ENCODE results near the gene DPP6. TPM values are rescaled to one million over a fixed set of nuclear protein-coding genes. Genes with fewer than 3 reads are reported as not detected.
"Not testable (repeated sequence)": the region's sequence is repeated elsewhere in the genome, so short reads cannot be mapped to it uniquely, and the experiment has no call there.

DPP6 gene
- total RNA-seq, 4 donors from 2014 or later, result 1.5 to 2.9 TPM; not detected in 2

GRCh38 chr7:154054664-154055063, 2.5 kb downstream of the DPP6 start:
- not testable (repeated sequence) for H3K36me3 ChIP-seq, H3K27ac ChIP-seq, H3K4me3 ChIP-seq, H3K9me3 ChIP-seq, H3K27me3 ChIP-seq, DNase-seq, H3K4me1 ChIP-seq

DNA sequence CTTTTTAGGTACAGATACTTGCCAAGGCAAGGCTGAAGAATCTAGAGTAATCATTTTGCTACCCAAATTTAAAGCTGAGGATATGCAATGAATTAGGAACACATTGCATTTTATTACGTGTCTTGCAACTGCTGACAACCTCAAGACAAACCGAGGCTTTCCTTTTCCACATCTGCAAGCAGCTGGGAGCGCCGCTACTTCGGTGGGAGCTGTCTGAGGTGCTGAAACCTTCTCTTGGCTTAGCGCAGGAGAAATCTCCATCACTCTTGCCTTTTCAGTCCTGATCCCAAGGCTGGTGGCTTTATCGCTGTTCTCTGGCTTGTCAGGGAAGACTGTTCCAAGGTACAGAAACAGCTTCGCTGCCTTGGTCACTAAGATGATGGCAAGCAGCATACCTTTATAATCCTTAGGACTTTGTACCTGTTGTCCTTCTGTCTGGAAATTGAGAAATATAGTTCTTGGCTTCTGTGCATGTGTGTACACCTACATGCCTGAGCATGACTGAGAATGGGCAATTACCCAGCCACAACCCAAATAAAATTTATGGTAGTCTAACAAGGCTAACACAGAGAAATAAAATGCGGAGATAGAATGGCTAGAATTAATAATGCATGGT, 3.4 kb downstream of the DPP6 start:
- H3K4me1 ChIP-seq, H3K36me3 ChIP-seq, H3K27ac ChIP-seq, DNase-seq, H3K9me3 ChIP-seq, H3K4me3 ChIP-seq, H3K27me3 ChIP-seq: not testable (repeated sequence)

- H3K36me3 ChIP-seq, H3K4me3 ChIP-seq, H3K27ac ChIP-seq, H3K9me3 ChIP-seq, H3K27me3 ChIP-seq, DNase-seq, H3K4me1 ChIP-seq: not testable (repeated sequence)
Measured at GRCh38 chr7:154058783-154059182, 6.6 kb downstream of the DPP6 start.

GRCh38 chr7:154060551-154060950, 8.4 kb downstream of the DPP6 start:
- not testable (repeated sequence) for DNase-seq, H3K36me3 ChIP-seq, H3K4me3 ChIP-seq, H3K27me3 ChIP-seq, H3K9me3 ChIP-seq, H3K27ac ChIP-seq, H3K4me1 ChIP-seq

DNA sequence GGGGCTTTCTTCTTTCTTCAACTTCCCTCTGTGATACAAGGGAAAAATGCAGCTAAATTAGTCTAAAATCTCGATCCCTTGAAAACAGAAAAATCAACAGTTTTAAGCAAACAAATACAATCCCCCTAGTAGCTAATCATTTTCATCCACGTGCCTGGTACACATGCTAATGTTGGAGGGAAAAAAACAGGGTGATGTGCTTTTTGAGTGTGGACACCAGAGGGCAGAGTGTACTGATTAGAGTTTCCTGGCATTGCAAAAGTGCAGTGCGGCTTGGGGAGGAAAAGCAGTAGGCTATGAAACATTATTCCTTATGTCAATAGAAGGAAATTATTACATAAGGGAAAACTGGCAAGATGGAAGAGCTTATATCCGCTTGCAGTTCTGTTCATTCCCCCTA, 19.6 kb downstream of the DPP6 start:
- H3K9me3 ChIP-seq, H3K27ac ChIP-seq, H3K4me3 ChIP-seq, H3K36me3 ChIP-seq, H3K27me3 ChIP-seq, DNase-seq, H3K4me1 ChIP-seq: not testable (repeated sequence)
- peak in 1 of 6 experiments; percentile 1 for TF ChIP-seq CTCF (IDR thresholded peaks at IDR 0.05)

DNA sequence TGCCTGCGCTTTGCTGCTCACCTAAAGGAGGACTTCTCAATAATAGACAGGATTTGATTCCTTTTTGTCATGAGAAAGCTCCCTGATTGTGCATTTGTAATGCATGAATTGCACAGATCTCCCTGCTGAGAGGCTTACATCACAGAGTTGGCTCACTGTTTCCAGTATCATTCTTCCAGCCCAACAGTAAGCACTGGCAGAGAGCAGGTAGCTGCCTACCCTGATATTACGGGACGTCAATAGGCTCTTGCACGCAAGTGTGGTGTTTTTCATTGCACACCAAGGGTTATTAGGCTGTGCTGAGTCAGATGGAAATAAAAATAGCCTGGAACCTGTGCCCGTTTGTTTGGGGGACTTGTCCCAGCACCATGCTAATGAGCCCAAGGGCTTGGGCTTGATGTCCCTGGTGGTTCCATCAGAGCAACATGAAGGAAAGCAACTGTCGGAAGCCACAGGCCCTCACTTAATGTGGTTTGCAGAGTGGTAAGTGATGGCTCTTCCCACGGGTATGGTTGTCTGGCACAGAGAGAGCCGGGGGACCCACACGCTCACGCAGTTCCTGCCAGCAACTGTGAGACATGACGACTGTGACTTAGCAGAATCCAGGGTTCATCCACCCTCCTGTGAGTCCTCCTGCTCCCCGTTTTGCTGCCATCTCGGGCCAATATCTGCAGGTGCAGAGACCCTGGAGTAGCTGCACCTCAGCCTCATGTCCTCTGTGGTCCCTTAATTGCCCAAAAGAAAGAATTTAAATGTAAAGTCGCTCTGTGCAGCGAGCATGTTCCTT, 20.4 kb downstream of the DPP6 start:
- H3K27ac ChIP-seq, H3K36me3 ChIP-seq, H3K27me3 ChIP-seq, DNase-seq, H3K4me1 ChIP-seq, H3K9me3 ChIP-seq, H3K4me3 ChIP-seq: not testable (repeated sequence)

DNA sequence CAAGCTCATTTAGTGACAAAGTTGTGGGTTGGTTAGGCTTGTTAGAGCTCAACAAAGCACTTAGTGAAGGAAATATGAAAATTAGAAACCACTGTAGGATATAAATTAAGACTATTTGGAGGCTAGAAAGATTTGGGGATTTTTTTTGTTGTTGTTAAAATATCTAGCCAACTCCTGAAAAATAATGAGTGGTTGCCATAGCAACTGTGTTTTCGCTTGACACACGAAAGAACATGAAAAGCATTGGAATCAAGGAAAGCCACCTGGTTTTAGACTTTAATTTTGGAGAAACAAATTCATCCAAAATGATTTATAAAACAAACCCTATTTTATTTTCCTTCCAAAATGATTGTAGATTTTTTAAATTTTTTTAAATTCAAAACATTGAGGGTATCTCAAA, 26.3 kb downstream of the DPP6 start:
- not testable (repeated sequence) for H3K9me3 ChIP-seq, H3K4me3 ChIP-seq, H3K27me3 ChIP-seq, H3K4me1 ChIP-seq, H3K27ac ChIP-seq, H3K36me3 ChIP-seq, DNase-seq

GRCh38 chr7:154080249-154080648, 28.1 kb downstream of the DPP6 start:
- H3K36me3 ChIP-seq, H3K27ac ChIP-seq, DNase-seq: not testable (repeated sequence)

GRCh38 chr7:154087037-154087725, 35.0 kb downstream of the DPP6 start:
- DNase-seq, result not testable (repeated sequence)

More at GRCh38 chr7:154080249-154080648, 28.1 kb downstream of the DPP6 start:
- not testable (repeated sequence) for H3K9me3 ChIP-seq, H3K27me3 ChIP-seq, H3K4me3 ChIP-seq, H3K4me1 ChIP-seq

GRCh38 chr7:154092093-154092492, 39.9 kb downstream of the DPP6 start:
- H3K27me3 ChIP-seq, H3K27ac ChIP-seq, H3K4me1 ChIP-seq, H3K36me3 ChIP-seq, DNase-seq, H3K4me3 ChIP-seq, H3K9me3 ChIP-seq: not testable (repeated sequence)

More at GRCh38 chr7:154087037-154087725, 35.0 kb downstream of the DPP6 start:
- H3K27me3 ChIP-seq, H3K4me1 ChIP-seq, H3K36me3 ChIP-seq, H3K27ac ChIP-seq, H3K9me3 ChIP-seq, H3K4me3 ChIP-seq: not testable (repeated sequence)

- H3K27me3 ChIP-seq, H3K9me3 ChIP-seq, H3K36me3 ChIP-seq, H3K4me3 ChIP-seq, H3K27ac ChIP-seq, DNase-seq, H3K4me1 ChIP-seq: not testable (repeated sequence)
Measured at GRCh38 chr7:154095201-154095600, 43.0 kb downstream of the DPP6 start.

GRCh38 chr7:154105063-154105462, 52.9 kb downstream of the DPP6 start:
- not testable (repeated sequence) for H3K36me3 ChIP-seq, H3K9me3 ChIP-seq, DNase-seq, H3K27ac ChIP-seq, H3K4me1 ChIP-seq, H3K4me3 ChIP-seq, H3K27me3 ChIP-seq

- H3K27me3 ChIP-seq, H3K9me3 ChIP-seq, DNase-seq, H3K36me3 ChIP-seq, H3K27ac ChIP-seq, H3K4me3 ChIP-seq, H3K4me1 ChIP-seq: not testable (repeated sequence)
Measured at GRCh38 chr7:154109615-154110014, 57.4 kb downstream of the DPP6 start.

GRCh38 chr7:154113732-154114351, 61.6 kb downstream of the DPP6 start:
- not testable (repeated sequence) for DNase-seq, H3K4me3 ChIP-seq, H3K27me3 ChIP-seq, H3K36me3 ChIP-seq, H3K4me1 ChIP-seq, H3K9me3 ChIP-seq, H3K27ac ChIP-seq

All from Peyer's patch (tissue), 4 donors.